NCI-H2227 (cell line): ENCODE data around the gene TSPAN15.

Source experiments
- DNase-seq: peaks from one replicate; lab custom pipeline; 2025; ENCODE audit not compliant: unreplicated experiment; lab: John Stamatoyannopoulos, UW

TSPAN15 gene

DNA sequence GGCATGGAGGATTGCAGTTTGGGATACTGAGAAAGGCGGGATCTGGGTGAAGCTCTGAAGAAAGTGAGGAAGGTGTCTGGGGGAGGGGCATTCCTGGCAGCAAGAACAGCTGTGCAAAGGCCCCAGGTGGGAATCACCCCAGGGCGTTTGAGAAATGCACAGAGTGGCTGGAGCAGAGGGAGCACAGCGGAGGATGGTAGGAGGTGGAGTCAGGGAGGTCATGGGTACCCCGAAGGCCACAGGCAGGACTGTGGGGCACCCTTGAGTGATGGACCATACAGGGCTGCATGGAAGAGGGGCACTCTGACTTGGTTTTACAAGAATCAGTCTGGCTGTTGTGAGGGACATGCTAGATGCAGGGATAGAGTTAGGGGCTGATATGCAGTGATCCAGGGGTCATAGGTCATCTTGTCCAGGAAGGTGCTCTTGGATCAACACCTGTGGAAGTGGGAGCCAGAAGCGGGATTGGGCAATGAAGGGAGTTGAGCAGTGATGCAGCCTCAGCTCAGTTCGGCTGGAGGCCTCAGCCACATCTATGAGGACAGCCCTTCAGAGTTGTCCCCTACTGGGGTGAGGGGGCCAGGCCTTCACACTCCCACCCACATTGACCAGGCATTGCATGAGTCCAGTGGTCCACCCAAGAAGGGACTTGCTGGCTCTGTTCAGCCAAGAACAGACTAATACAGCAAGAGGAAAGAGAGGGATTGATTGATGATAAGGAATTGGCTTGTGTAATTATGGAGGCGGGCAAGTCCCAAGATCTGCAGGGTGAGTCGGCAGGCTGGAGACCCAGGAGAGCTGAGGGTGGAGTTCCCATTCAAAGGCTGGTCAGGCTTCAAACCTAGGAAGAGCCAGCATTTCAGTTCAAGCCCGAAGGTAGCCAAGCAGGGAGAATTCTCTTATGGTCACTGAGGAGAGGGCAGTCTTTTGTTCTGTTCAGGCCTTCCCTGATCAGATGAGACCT lies 48.7 kb downstream of the TSPAN15 start:
- DNase-seq, result no peak

DNA sequence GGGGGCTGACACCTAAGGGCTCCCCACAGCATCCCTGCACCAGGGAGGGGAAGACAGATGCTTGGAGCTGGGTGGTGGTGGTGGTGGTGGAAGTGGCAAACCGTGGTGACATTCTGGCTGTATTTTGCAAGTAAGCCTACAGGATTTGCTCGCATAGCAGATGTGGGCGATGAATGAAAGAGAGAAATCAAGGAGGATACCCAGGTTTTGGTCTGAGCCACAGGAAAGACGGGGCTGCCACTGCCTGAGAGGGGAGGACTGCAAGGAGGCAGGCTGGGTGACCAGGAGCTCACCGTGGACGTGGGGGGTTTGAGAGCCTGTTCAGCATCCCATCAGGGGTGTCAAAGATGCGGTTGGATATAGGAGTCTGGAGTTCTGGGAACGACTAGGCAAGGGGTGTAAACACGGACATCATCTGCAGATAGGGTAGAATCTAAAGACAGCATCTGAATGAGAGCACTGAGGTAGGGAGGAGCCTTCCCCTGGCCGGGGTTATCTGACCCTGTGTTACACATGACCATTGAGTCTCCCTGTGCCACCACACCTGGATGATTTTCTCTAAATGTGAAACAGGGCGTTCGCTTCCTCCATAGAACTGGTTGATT lies 49.7 kb downstream of the TSPAN15 start:
- no peak for DNase-seq

DNA sequence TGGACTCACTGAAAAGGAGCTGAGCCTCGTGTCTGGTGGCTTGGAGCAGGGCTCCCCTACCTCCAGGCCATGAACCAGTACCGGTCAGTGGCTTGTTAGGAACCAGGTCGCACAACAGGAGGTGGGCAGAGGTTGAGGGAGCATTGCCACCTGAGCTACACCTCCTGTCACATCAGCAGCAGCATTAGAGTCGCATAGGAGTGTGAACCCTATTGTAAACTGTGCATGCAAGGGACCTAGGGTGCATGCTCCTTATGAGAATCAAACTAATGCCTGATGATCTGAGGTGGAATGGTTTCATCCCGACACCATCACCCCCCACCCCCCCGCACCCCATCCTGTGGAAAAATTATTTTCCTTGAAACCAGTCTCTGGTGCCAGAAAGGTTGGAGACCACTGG lies 50.4 kb downstream of the TSPAN15 start:
- DNase-seq, result no peak

DNA sequence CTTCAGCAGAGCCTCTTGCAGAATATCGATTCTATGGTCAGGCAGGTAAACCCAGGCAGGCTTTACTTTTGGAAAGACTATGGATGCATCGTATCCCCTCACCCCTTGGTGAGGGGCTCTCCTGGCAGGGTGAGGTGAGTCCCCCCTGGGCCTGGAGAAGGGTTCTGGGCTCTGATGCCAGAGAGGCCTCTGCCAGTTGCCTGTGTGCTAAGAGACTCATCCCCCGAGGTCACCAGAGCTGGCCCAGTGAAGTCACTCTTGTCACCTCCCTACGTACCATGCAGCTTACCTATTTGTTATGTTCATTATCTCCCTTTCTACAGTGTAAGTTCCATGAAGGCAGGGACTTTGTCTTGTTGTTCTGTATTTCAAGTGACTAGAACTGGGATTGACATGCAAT lies 51.3 kb downstream of the TSPAN15 start:
- no peak for DNase-seq

DNA sequence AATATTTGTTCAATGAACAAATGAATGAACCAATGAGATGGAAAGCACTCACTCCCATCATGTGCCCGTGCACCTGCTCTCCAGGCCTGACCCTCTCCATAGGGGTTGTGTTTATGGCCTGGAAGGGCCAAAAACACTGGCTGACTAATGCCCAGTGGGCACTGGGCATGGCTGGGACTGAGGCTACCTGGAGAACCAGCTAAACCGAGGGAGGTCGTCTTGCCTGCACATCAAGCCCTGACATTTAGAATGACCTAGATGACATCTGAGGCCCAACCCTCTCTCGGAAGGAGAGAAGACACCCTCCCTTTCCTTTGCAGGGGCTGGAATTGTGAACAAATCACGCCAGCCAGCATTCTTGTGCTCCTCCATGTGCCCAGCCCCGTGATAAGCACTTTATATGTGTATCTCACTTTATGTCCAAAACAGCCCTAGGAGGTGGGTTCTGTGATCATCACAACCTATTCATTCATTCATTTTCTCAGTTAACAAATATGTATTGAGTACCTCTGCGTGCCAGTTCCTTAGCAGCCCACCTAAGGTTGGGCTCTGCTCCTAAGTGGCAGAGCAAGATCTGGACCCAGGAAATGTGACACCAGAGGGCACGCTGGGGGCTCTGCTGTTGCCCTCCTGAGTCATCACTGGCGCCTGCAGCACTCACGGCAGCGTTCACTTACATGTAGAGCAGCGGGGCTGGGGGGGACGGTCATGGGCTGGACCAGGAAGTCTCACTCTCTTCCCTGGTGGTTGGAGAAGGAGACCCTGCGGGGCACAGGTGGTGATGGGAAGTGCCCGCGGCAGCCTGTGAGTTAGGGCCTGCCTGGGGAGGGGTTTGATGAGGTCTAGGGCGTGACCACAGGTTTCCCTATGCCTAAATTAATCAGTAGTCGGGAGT lies 52.0 kb downstream of the TSPAN15 start:
- DNase-seq, result no peak

DNA sequence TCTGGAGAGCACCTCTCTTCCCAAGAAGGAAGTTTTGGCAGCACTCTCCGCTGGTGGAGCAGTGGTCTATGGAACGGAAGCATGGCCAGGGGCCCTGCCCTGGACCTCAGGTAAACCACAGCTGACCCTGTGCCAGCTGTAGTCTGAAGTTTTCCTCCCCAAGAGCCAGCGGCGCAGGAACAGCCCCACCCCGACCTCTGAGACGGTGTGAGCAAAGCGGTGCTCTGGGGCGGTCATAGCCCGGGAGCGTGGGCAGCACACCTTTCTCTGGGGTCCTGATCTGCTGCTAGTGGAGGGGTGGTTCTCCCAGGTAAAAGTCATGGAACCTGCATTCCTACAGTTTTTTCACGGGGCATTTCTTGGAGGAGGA lies 52.6 kb downstream of the TSPAN15 start:
- no peak for DNase-seq

DNA sequence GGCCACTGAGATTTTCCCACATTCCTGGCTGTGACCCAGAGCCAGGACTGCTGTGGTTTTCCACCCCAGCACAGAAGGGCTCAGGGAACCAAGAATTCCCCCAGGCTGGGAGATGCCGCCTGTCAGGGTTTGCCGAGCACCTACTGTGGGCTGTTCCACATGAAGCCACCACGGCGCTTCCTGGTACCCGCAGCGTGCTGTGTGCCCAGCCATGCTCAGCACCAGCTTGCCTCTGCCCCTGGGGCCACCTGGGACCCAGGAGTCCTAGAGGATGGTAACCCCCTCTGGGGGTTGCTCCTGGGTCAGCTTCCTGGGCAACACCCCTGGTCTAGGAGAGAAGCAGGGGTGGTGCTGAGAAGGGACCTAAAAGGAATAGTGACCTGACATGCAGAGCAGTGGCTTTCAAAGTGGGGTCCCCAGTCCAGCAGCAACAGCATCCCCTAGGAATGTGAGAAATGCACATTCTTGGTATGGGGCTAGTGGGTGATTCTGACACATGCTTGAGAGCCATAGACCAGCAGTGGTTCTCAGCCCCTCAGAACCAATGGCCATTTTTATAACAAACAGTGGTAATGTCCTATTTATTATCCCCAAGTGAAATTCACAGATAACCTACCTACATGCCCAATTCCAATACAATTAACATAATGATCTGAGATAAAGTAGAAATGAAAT lies 53.4 kb downstream of the TSPAN15 start:
- no peak for DNase-seq

DNA sequence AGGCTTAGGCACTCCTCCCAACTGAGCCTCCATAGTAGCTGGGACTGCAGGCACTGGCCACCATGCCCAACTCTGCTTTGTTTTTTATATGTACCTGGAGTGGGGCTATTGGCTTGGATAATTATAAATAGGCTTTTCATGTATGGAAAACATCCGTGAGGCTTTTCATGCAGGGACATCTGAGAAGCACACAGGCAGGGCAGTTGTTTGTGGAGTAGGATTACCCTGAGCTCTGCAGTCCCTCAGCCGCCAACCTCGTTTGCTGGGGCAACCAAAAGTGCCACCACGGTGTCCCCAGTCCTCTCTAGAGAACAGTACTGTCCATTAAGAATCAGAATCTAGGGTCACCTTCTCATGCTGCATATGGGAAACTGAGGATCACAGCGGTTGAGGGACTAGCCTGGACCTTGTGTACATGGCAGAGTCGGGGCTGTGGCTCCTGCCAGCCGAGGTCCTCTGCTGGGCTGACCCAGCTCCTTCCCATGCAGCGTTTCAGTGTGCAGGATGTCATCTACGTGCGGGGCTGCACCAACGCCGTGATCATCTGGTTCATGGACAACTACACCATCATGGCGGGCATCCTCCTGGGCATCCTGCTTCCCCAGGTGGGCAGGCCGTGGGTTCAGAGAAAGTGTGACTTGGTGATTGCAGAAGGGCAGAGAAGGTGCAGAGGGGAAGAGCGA lies 54.5 kb downstream of the TSPAN15 start:
- no peak for DNase-seq

DNA sequence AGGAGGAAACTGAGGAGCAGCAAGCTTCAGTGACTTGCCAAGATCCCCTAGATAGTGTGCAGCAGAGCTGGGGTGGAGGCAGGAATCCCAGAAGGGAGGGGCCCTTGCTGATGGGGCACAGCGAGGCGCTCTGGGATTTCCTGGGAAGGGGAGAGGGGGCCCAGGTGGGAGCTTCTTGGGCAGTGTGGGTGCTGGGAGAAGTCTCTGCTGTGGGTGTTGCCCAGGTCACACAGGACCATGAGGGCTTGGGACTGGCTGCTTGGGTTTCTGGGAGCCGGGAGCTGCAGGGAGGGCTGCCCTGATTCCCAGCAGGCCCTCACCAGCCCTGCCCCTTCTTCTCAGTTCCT lies 55.2 kb downstream of the TSPAN15 start:
- DNase-seq, result no peak

DNA sequence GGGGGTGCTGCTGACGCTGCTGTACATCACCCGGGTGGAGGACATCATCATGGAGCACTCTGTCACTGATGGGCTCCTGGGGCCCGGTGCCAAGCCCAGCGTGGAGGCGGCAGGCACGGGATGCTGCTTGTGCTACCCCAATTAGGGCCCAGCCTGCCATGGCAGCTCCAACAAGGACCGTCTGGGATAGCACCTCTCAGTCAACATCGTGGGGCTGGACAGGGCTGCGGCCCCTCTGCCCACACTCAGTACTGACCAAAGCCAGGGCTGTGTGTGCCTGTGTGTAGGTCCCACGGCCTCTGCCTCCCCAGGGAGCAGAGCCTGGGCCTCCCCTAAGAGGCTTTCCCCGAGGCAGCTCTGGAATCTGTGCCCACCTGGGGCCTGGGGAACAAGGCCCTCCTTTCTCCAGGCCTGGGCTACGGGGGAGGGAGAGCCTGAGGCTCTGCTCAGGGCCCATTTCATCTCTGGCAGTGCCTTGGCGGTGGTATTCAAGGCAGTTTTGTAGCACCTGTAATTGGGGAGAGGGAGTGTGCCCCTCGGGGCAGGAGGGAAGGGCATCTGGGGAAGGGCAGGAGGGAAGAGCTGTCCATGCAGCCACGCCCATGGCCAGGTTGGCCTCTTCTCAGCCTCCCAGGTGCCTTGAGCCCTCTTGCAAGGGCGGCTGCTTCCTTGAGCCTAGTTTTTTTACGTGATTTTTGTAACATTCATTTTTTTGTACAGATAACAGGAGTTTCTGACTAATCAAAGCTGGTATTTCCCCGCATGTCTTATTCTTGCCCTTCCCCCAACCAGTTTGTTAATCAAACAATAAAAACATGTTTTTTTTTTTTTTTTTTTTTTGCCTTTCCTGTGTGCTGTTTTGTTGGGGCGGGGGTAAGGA lies 55.8 kb downstream of the TSPAN15 start:
- no peak for DNase-seq

DNA sequence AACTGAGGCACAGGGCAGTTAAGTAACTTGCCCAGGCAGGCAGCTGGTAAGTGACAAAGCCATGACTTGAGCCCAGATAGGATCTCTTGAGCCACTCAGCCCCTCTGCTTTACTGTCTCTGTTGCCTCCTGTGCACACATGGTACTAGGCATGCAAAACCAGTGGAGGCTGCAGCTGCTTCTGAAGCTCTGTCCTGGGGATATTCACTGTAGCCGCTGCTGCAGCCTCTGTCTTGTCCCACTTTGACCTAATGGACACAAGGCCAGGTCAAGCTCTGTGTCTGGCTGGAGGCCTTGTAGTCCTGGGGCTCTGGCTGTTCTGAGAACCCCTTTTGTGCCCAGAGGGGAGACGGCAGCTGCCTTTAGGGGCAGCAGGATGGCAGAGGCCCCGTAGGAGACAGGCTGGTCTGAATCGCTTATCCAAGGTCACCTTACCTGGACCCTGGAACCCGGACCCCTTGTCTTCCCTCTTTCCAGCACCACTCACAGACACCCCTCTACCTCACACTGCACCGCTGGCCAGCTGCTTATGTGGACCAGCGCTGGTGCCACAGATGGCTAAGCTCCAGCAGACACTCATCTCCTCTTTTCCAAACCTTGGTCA lies 57.6 kb downstream of the TSPAN15 start:
- no peak for DNase-seq

DNA sequence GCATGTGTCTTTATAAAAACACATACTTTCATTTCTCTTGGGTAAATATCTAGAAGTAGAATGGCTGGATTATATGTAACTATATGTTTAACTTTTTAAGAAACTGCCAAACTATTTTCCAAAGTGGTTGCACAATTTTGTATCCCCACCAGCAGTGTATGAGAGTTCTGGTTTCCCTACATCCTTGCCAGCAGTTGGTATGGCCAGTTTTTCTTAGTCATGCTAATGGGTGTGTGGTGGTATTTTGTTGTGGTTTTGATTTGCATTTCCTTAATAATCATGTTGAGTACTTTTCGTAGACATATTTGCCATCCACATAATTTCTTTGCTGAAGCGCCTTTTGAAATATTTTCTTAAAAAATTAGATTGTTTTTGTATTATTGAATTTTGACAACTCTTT lies 61.6 kb downstream of the TSPAN15 start:
- DNase-seq, result no peak

DNA sequence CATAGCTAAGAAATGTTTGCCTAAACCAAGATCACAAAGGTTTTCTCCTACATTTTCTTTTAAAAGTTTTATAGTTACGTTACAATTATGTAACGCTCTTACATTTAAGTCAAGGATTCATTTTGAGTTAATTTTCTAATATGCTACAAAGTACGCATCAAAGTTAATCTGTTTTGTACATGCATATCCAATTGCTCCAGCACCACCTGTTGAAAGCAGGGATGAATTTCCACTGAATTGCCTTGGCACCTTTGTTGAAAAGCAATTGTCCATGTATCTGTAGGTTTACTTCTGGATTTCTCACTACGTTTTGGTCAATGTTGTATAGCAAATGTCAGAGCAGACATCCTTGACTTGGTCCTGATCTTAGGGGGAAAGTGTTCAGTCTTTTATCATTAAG lies 62.4 kb downstream of the TSPAN15 start:
- no peak for DNase-seq

DNA sequence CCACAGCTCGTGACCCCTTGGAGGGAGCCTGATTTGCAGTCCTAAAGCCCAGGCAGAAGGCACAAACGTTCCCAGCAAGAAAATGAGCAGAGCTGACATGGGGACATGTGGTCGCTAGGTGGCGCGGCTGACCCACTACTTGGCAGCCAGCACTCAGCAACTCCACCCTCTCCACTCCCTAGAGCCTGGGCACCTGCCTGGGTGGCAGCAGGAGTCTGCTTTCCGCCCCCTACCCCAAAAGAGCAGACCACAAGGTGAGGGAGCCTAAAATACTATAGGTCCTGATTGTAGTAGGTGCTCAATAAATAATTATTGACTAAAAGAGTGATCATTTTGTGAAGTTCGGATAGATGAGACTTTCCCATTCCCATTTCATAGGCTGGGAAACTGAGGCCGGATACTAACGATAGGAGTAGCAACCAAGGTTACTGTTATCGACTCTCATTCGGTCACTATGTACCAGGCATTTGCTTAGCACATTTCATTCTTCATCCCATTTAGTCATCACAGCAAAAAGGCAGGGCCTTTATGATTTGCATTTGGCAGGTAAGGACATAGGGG lies 64.5 kb downstream of the TSPAN15 start:
- peak; percentile 64 for DNase-seq

DNA sequence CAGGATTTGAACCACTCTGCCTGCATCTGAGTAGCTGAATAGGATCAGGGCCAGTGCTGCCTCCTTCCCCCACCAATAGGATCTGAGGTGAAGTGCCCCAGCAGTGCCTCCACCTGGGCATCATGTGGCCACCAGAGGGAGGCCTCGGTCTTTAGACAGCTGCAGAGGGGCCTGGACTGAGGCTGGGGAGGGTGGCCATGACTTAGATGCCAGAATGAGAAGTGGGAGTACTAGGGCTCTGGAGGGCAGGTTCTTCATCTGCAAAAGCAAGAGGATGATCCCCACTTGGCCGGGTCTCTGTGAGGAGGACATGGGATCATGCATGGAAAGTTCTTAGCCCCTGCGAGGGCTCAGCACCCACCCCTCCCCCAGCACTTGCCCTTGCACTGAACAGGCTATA lies 65.1 kb downstream of the TSPAN15 start:
- no peak for DNase-seq

DNA sequence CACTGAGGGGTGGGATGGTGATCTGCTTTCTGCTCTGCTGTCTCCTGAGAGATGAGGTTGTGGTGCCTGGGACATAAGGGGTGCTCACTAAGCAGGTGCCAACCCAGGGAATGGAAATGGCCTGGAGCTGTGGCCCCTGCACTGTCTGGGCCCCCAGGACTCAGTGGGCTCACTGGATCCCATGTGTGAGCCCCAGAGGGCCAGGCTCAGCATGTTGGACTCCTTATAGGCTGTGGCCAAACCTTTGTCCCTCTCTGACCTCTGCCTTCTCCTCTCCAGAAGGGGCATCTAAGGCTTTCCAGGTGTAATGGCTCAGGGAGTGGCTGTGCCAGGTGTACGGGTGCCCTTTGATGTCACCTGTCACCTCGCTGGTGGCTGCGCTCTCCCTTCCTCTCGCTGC lies 65.5 kb downstream of the TSPAN15 start:
- no peak for DNase-seq

DNA sequence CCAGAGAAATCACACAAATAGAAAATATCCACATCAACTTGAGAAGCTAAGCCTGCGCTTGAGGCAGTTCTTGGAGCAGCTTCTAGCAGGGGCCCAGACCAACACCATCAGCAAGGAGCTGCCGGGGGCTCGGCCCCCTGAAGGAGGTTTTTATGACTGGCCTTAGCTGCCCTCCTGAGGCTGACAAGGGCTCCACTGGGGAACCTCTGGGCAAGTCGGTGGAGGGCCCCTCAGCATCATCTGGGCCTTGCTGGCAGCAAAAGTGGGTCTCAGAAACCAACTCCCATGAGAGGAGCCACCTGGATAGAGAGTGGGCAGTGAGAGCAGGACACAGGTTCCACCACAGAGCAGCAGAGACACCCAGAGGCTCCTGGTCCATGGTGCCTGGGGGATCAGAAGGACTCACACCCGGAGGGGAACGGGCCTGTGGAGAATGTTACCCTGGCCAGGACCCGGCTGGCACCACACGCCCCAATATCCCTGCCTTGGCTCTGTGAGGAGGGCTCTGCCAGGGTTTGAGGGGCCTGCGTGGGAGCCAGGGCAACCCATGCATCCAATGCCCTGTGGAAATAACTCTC lies 66.1 kb downstream of the TSPAN15 start:
- no peak for DNase-seq

DNA sequence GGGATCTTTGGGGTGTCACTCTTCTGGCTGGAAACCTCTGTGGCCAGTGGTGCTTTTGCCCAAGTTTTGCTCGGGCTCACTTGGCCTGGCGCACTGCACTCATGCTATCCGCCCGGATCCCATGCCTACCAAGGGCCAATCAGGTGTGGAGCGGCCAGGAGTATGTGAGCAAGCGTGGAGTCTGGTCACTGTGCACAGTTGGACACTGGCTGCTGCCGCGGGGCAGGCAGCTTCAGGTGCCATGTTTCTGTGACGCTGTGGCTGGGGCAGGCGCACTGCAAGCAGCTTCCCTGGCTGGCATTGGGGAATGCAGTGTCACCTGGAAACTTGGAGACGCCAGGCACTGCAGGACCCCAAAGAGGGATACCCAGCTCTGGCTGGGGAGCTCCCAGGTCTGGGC lies 76.7 kb downstream of the TSPAN15 start:
- DNase-seq, result no peak

DNA sequence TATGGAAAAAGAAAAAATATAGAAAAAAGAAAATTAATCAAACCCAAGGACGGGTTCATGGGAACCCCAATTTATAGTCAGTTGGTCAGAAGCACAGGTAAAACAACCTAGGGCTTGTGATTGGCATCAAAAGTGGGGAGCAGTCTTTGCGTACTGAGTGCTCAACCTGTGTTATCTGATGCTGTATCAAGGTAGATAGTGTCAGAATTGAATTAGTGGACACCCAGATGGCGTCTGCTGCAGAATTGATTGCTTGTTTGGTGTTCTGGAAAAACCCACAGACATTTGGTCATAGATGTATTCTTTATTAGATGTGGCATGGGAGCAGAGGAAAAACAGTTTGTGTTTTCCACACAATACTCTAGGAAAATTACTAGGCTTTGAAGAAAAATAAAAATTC lies 82.4 kb downstream of the TSPAN15 start:
- DNase-seq, result no peak
